HG03571 (cell line): ENCODE measurements around the gene ZNF521.

Experiments
- ATAC-seq: cut with Tn5 transposase; IDR thresholded peaks from one replicate; pipeline ENCODE4 v1.9.1; 2021; ENCODE audit not compliant: unreplicated experiment

The ZNF521 gene

DNA sequence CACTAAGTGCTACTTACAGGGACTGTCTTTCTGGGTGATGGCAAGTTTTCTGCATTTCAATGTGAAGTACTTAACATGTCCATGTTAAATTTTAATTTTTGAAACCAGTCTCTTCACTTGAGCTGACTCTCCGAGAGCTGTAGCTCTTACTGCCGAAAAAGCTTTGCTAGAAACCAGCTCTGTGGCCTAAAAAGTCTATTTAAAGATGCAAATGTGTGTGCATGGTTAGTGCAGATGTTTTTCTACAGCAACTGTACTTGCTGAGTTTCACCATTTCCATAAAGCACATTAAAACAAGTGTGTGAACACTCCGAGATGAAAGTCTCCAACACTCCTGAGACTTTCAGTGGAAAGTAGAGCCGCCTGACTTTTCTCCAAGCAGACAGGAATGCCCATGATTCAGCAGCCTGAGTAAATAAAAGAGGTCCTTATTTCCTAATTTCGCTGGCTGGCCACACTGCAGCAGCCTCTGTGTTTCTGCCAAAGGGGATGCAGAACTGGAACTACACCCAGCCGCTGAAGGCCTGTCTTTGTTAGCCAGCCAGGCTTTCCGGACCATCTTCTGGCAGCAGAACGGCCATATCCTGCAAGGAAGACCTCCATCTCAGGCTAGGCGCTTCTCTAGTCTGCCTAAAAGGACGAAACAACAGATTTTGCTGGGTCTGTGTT, 121.2 kb downstream of the ZNF521 start:
- no peak for ATAC-seq

DNA sequence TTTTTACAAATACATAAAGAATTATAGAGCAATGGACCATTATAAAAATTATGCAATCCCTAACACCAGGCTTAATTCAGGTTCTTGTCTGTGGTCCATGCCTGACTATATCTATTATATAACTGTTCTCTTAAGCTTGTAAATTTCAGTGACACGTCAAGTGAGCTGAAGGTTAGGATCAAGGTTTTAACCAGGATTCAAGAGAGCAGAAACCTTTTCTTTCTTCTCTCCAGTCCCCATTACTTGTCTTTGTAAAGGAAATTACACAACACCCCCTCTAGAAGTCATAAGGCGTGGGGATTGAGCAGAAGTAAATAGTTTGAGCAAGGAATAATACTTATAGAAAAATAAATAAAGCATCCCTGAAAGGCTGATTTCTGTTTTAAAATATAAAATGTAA, 122.0 kb downstream of the ZNF521 start:
- ATAC-seq, result no peak

DNA sequence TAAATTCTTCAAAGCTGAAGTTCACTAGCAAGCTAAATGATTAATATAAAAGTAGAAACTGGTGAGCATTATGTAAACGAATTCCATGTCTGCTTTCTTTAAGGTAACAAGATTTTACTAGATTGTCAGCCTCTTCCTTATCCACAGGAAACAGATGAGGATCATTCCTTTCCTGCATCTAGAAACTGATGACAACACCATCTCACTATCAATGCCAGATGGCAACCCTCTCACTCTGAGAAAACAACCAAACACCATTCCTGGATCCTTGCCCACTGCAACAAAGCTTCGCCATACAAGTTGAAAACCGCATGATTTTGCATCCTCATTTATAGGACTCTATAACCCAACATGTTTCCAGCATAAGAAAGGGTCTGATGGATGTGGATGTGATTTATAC, 122.9 kb downstream of the ZNF521 start:
- no peak for ATAC-seq

DNA sequence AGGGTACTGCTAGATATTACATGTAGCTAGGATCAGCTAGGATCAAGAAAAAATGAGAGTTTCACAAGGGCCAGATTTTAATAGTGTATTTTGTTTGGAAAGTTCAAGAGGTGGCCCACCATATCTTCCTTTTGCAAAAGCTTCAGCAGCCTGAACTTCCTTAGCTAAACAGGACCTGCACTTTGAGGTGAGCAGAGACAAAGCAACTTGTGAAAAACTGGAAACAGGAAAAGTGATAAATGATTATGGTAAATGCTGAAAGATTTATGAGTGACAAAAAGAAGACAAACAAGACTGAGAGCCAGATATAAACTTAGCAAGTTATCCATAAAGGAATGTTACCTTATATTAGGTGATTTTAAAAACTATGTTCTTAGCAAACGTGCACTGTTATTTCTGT, 123.6 kb downstream of the ZNF521 start:
- no peak for ATAC-seq

DNA sequence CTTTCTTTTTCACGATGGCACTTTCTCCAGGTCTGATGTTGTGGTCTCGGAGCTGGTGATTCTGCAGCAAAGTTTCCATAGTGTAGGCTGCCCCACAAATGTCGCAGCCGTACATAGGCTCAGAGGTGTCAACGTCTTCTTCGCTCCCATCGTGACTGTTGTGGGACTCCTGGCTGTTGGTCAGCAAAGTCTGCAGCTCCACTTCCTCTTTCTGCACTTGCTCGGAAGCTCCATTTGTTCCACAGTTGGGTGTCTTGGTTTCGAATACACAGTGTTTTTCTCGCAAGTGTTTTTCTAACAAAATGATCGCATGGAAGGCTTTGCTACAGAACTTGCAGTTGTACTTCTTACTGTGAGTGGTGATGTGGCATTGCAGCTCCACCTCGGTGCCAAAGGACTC, 126.8 kb downstream of the ZNF521 start:
- no peak for ATAC-seq

DNA sequence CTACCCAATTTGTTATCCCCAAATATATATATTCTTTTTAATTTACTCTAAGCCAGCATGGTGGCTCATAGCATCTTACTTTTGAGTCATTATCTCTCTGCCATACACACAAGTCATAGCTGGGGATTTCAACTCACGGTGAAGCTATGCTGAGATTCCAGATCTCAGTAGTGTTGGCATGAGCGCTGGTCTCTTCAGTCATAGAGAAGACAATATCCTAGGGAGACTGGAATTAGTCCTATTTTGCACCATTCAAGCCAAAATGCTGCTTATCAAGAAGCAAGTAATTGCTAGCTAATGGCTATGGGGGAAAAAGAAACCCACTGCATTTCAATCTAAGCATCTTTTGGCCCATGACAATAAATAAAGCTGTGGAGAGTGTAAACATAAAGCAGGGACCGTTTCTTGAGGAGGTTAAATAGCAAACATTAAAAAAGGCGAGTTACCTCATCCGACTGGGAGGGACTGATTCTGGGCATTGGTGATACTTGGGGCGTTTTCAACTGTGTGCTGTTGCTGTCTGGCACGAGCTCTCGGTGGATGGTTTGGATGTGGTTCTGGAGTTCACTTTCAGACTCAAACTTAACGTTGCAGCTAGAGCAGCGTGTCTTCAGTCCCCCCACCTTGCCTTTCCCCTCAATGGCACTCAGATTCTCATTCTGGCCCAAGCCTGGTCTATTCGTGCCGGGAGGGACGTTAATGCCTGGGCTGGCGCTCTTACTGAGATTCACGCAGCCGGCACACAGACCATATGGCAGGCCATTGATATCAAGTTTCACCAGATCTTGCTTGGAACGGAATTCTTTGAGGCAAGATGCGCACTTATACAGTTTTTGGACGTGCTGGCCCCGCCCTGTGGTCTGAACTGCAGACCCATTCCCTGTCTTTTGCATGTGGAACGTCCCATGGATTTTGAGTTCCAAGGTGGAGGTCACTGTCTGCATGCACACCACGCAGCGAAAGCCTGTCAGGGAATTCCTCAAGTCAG, 127.8 kb downstream of the ZNF521 start:
- no peak for ATAC-seq

DNA sequence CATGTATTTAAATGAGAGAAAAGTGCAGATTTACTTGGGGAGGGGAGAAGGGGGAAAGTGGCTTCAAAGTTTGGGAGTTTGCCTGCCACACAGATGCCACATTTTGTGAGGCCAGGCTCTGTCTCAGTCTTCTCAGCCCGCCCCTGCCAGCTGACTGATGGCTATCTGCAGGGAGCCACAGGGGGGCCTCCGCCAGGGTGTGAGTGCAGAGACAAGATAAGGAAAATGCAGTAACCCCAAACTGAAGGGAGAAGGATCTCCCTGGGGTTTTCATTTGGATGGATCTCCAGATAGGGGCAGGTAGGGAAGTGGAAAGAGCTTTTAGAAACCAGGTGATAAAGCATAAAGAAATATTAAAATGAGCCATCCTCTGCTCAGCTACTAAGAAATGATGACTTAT, 128.8 kb downstream of the ZNF521 start:
- ATAC-seq, result no peak

DNA sequence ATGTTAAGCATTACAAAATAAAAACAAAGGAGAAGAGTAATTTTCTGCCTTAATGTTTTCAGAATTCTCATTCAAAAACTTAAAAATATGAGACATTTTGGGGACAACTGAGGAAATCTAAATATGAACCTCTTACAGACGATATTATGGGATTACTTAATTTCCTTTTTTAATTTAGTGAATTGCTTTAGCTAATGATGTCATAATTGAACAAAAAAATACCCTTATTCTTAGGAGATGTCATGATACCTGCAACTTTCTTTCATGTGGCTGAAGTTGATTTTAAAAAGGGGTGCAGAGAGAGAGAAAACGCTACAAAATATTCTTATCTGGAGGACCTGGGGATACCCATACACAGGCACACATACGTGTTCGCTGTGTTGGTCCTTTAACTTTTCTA, 129.3 kb downstream of the ZNF521 start:
- ATAC-seq, result no peak

DNA sequence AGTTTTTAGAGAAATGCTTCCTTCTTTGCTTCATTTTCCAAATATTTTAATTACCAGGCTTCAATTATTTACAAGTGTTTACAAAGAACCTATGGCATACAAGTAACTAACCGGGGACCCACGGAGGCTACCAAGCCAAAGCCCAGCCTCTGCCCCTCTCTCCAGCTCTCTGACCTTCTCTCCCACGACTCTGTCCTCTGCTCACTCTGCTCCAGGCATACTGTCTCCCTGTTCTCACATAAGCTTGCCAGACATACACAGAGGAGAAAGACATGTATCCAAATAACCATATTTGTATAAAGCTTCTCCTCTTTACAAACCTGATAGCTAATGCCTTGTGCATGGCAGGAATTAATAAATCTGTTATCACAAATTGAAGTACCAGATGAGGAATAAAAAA, 141.3 kb downstream of the ZNF521 start:
- ATAC-seq, result no peak

DNA sequence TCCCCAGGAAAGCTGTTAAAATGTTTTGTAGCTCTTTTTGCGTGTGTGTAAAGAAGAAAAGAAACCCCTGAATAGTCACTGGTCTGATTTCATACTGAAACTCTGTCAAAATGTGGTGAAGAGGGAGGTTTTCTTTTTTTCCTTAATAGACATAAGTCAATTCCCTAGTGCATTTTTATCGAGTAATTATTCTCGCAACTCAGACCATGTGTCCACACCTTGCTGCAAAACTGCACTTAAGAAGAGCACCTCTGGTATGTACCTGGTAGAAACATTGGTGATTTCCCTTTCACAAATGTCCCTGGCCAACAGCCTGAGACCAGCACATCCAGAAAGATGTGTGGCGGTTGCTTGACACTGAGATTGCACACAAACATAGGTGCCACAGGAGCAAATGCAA, 159.9 kb downstream of the ZNF521 start:
- peak; percentile 51 for ATAC-seq

DNA sequence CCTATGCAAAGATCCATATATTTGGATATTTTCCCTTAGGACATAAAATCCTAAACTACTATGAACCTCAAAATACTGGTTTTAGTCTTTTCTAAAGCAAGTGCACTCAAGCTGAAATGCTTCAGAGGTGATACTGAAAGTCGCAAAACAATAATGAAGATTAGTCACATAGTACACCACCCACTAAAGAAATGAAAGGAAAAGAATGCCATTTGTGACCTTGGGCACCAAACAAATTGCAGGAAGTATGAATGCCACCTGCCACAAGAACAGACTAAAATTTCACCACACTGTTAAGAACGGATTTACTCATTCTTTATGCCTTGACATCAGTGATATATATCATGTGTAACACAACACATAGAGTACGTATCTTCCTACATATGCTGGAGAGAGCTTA, 161.5 kb downstream of the ZNF521 start:
- ATAC-seq, result peak; percentile 61

DNA sequence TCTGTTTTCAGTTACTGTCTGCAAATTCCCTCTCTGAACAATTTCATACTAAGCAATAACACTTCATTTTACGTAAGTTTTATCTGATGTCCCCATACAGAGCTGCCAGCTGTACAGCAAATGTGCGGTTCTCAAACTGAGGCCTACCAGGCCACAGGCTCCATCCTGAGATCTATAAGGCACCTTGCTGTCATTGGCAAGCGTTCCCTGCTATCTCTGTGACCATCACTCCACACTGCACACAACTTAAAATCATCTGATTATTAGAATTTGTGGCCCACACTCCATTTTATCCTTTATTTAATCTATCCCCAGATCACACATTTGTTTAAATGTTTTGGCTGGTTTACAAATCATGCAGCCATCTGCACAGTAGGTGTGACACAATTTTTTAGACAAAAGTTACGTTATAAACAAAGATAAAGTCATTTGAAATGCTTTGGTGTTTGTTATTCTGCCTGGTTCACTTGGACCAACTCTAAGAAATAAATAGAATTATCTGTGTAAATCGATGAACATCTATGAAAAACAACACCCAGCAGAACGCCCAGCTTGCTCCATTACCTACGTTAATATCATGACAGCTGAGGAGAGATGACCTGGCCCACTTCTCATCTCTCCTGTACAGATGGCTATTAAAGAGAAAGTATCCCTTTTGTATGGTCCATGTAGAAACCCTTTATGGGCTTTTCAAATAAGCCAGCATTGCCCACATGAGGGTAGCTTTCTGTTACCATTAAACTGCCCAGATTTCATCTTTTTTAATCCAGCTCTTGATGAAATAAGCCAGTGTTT, 162.4 kb downstream of the ZNF521 start:
- ATAC-seq, result no peak

DNA sequence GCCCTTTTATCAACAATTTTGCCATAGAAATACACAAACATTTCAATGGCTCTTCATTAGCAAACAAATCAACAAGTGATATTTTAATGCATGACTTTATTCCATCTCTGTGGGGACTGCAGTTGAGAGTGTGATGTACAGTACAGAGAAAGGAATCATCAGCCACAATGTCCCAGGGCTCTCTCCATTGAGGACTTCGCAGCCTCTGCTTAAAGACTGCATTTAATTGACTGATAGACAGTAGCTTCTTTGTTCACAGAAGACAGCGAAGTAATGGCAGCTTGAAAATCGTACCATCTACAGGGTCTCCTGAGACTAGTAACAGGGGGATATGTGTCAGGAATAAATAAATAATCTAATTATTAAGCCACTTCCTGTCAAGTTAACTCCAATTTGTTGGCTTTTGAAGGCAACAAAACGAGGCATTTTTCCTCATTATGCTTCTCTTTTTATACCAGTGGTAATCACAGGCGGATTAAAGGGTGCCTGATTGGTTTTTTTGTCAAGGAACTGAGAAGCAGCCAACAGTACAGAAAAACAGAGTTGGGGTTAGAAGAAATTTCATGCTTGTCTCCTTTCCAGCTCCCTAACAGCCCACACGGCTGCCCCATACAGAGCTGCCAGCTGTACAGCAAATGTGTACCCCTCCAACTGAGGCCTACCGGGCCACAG, 164.3 kb downstream of the ZNF521 start:
- ATAC-seq, result no peak

DNA sequence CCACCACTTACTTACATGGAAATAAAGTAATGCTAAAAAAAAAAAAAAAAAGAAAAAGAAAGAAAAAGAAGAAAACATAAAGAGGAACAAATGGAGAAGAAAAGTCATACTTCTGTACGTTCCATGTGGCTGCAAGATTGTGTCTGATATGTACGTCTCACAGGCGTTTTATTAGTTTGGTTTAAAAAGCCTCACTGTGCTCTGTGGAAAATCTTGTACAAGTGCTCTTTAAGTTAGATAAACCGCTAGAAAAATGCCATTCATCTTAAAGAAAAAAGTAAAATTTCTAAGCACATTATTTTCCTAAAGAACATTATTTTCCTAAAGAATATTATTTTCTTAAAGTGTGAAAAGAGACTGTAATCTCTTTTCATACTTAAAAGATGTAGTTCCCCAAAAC, 165.1 kb downstream of the ZNF521 start:
- ATAC-seq, result no peak

DNA sequence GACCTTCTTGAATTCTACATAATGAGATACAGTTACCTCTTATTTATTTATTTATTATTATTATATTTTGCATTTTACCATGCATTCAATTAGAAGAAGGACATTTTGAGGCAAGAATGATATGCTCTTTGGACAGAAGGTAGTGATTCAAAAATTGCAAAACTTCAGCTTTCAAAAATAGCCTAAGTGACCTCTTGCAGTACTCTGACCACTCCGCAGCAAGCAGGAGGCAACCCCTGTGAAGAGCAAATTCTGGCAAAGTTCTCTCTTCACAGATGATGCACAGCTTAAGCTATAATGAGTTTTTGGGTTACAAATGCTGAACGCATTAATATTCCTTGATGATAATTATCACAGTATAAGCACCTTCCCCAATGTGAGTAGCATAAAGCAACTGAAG, 170.0 kb downstream of the ZNF521 start:
- no peak for ATAC-seq

DNA sequence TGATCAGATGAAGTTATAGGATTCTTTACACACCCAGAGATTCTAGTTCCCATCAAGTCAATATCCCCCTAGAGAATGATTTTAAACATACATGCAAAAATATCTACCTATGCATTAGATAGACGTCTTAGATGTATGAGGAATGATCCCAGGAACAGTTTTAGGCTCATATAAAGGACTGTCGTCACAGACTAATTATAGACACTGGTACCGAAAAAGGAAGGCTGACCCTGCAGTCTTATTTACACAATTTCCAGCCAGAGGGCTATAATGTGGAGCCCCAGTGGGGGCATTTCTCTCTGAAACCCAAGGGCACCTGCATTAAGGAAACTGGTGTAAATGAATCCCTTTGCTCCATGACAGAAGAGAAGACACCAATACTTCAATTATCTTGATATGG, 170.4 kb downstream of the ZNF521 start:
- ATAC-seq, result no peak

DNA sequence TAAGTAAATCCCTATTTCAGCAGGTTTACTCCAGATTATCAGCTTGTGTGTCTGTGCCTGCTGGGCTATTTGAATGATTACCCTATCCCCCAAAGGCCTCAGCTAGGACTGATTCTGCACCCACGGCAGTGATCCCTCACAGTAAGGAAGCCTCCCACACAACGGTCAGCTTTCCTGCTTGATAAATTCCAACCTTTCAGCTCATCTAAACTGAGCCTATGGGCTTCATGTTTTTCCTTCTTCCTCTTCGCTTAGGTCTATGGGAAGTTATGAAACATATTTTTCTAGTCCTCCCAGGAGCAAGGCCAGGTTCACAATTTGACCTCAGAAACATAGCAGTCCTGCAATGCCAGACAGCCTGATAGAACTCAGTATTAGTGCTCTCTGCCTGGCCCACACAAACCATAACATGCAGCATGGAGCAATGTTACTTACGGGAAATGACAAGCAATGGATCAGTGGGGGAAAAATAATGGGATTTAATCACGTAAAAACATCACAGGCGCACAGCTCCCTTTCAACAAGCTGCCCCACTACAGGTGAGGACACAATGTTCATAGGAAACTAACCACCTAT, 170.9 kb downstream of the ZNF521 start:
- ATAC-seq, result no peak

DNA sequence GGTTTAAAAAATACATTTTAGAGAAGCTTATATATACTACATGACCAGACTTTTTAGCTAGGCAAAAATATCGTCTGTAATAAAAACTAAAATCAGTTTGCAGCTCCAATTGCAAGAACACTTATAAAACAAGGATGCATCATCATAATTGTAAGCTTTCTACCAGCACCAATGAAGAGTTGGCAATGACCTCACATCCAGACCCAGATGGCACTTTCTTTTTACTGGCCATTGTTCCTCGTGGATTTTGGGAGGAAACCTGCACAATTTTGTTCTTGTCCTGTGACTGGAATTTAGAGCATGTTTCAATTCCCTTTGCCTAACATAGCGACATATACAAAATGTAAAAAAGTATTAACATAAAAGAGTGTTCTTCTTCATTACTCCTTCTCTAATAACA, 174.3 kb downstream of the ZNF521 start:
- no peak for ATAC-seq

DNA sequence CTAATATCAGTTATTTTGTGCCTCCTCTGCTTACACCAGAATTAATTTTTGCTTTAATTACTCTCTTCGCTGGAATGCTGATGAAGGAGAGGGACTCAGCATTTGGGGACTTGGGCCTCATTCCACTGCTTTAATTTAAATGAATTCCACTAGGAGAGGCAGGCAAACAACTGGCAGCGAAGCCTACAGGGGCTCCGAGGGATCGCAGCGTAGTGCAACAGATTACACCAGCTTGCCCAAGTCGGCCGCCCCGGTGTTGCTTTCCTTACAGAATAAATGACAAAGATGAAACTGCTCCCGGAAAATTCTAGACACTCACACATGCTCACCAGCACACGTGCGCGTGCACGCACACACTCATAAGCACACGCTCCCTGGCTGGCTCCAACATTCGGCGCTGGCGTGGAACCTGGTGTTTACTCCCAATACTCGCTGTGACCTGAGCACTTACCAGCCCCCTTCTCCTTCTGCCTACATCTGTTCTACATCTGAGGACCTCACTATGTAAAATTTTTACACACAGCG, 175.4 kb downstream of the ZNF521 start:
- ATAC-seq, result no peak
